Measurements from ENCODE around the gene FTO.
A peak's percentile ranks its signal among the peaks of the same experiment; 100 is the strongest.

The FTO gene

DNA sequence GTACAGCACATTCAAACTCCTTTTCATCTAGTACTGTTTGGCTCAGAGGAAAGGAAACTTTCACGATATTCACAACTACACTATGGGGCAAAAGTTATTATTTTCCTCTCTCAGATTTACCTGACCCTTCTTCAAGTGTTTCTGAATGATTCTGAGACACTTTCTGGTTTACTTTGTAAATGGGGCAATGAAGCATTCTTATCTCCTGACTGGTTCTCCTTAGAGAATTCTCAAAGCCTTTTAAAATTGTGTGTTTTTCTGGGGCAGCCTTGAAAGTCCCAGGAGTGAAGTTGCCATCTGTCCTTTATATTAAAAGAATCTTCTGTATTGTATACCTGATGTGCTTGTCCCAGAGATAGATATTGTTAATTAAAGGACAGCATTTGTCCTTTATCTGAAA is 264.9 kb downstream of the FTO start:
- DNase-seq = no peak

DNA sequence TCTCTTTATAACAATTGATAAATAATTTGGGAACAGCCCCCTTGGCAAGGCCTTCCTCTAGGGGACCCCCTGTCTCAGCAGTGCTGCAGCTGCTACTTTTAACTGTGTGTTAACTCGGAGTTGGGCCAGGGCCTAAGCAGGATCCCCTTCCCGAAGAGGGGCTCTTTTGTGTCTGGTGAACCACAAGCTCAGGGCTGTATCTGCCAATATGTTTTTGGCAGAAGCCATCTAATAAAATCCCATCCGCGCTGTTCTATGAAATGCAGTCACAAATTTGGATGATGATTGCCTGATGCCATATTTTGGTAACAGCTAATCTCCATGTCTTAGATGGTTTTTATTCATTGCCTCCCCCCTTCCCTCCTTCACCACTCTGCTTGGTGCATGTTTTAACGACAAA is 267.7 kb downstream of the FTO start:
- DNase-seq = no peak

DNA sequence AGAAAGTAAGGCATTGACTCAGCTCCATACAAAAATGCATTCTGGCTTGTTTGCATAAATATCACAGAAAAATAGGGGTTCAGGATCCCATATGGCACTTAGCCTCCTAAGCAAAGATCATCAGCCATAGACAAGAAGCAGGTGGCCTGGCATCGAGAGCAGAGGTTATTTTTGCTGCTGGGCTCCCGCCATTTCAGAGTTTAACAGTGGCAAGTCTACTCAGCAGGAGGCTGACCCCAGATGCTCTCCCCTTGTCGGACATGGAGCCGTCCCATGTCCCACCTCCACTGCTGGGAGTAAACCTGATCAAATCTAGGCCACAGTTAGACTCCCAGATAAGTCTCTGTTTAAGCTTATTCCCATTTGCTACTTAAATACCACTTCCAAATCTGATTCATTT is 269.1 kb downstream of the FTO start:
- no peak for DNase-seq

DNA sequence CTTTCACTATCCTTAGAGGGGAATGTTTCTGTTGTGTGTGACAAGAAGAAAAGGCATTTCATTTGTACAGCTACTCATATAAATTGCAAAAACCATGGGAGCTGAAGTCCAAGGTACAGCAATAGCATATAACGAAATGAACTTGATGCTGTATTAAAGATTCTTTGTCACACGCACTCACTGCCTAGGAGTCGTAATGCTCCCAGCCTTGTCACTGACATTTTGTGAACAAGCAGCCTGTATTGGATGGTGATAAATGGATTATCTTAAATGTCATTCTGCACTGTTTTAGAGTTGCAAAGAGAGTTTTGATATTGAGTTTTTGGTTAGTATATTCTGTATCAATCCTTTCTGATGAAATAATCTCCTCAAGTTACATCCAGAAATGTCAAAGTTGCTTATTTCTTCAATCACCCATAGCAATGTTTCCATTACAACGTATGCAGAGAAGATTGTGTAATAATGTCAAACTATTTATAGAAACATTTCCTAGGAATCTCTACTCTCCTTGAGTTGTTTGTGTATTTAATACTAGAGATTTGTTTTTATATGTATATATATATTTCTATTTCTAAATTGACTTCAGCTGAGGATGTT is 270.6 kb downstream of the FTO start:
- no peak for DNase-seq

DNA sequence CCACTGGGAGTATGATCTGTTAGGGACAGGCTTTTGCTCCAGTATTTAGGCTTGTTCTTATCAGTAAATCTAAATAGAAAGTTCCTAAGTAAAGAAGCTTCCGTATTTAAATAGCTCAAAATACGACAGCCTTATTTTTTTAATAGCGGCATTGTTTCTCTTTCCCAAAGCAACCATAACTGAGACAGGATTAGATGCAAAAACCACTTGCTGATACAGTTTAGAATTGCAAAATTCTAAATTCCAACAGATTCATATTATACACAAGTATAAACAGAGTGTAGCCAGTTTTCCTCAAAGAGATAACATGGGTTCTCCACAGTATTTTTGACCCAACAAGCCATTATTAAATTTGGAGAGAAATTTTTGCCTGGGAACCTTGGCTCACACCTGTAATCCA is 276.7 kb downstream of the FTO start:
- no peak for DNase-seq

DNA sequence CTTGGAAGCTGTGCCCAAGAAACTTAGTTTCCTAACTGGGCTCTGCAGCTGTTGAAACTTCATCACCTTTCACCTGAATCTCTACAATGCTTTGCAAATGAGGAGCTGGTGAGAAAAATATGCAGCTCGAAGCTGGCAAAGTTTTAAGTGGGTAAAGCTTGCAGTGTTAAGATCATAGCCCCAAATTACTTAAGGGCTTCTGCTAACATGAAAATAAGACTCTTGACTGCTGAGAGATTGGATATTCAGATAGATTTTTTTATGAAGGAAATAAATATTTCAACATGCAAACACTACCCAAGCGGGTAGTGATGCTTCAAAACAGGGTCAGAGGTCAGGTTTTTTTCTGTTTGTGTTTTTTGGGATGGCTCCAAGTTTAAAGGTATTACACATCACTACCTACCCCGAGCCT is 278.7 kb downstream of the FTO start:
- no peak for DNase-seq

DNA sequence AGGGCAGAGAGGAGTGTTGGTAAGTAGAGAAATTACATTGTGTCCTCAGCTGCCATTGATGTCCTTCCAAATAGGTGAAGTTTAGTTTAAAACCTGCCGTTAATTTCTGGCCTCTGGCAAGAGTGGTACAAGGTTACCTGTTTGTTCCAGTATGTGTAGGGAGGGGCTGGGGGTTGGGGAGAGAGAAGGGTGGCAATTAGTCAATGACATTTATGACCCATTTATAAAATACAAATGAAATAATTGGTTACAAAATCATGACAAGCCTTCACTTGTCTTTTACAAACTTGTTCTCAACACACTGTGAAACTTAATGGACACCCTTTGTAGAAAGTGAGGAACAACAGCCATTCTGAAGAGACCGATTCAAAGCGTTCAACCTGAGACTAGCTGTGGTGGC is 281.0 kb downstream of the FTO start:
- DNase-seq = no peak

DNA sequence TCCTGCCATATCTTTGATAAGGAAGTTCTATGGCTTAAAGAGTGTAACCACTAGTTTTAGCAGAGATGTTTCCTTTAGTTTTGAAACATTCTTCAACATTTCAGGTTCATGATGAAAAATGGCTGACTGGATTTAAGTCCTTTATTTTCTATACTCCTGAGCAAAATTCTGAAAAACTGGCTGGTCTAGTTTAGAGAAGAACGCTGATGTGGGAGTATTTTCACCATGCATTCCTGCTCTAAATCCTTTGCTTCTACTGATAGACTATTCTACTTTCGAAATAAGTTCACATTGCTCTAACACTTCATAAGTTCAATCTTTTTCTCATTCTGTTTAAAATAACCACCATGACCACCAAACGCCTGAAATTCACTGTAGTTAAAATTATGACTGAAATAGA is 281.9 kb downstream of the FTO start:
- DNase-seq = no peak

DNA sequence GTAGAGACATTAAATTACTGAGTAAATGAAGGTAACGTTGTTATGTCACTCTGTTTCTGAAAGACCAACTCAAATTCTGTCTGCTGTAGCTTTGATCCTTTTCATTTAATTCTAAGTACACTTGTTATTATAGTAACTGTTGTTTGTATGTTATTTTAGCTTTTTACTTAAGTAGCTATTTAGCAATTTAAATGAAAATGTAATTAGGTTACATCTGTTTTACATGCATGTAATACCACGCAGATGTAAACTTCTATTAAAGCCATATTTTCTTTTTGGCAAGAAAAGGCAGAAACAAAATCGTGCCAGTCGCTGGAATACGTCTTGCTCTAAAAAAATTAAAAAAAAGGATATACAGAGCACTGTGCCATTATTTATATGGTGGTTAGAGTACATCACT is 282.8 kb downstream of the FTO start:
- no peak for DNase-seq

DNA sequence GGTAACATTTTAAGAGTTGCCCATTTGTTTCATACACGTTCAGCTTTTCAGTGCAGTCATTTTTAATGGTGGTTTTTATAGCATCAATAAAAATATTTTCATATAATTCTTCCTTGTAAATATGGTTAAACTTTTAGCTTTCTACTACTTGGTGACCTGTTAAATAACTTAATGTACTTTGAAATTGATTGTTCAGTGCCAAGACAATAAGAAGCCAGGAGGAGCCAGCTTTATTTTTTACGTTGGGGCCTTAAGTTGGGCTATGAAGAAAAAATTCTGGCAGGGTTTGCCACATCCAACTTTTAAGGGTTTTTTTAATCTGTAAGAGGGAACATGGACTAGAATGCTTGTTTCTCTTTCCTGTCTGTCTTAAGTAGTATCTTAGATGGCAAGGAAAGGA is 284.2 kb downstream of the FTO start:
- no peak for DNase-seq

DNA sequence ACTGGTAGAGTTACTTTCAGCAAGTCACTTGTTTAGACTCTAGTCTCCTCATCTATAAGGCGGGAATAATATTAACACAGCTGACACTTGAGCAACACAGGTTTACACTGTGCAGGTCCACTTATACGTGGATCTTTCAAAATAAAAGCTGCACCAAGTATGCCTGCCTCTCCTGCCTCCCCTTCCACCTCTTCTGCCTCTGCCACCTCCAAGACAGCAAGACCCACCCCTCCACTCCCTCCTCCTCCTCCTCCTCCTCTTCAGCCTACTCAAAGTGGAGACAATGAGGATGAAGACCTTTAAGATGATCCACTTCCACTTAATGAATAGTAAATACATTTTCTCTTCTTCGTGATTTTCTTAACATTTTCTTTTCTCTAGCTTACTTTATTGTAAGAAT is 285.6 kb downstream of the FTO start:
- DNase-seq = no peak

DNA sequence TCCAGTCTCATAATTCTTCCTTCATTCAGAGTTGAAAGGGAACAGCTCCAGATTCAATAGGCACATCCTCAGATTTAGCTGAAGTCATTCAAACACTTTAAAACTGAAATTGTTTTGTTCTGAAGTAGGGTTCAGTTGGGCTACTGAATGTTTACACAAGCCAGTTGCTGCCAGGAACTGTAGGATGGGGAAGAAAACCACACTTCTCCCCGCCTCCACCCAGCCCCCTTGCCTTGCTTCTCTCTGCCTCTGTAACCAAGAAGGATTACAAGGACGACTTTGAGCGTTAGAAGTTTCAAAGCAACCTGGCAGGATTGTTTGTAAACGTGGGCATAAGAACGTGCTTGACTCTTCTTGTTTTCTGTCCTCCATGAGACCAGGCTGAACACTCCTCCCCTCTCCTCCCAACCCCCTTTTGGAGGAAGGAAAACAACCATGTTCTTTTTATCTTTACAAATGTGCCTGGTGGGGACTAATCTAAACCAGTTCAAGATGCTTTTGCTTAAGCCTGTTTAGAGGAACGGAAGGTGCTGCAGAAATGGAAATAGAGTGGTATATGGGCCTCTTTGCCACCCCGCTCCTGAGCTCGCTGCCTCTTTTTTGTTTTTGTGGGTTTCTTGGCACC is 287.9 kb downstream of the FTO start:
- DNase-seq = peak; percentile 29 to 61

DNA sequence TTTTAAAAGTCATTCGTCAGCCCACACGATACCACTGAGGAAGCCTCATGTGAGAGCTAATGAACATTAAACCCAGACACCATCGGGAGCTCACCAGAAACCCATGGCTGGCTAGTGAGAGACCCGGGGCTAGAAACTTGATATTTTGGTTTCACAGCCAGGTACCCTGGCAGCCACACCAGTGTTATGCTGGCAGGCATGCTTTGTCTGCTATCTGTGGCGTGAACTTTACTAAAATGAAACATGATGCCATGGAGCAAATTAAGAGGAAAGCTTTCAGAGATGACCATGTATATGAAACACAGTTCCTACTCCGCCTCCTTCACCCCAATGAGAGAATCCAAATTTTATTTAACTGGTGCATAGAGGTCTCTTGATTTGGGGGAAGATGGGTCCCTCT is 291.4 kb downstream of the FTO start:
- no peak for DNase-seq

DNA sequence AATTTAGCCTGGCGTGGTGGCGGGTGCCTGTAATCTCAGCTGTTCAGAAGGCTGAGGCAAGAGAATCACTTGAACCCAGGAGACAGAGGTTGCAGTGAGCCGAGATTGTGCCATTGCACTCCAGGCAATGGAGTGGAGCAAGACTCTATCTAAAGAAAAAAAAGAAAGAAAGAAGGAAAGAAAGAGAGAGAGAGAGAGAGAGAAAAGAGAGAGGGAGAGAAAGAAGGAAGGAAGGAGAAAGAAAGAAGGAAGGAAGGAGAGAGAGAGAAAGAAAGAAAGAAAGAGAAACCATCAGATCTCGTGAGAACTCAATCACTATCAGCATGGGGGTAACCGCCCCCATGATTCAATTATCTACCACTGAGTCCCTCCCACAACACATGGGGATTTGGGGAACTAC is 293.0 kb downstream of the FTO start:
- no peak for DNase-seq

DNA sequence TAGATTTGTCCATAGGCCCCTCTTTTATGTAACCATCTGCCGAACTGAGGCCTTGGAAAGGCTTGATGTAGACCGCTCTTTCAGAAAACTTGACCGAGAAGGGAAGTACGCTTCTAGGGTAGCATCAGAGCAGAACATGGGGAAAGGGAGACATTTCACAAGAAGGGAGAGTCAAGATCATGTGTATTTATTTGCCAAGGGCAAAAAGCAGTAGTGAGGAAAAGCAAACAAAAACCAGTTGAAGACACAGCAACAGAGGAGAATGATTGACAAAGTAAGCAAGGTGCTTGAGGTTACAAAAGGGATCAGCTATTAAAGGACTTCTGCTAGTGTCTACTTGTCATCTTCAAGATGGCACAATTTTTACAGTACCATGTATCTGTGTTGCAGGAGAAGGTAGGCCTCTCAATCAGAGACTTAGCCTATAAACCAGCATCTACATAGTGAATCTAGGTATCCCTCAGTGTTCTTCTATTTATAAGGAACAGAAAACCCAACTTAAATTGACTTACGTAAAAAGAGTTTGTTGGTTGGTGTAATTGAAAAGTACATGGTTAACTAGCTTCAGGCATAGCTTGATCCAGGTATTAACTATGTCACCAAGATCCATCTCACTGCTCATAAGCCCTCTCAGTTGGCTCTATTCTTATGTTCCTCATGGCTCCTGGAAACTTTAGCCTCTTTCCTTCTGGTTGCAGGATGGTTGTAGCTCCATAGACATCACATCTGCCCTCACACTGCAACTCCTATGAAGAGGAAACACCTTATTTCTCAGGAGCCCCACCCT is 294.3 kb downstream of the FTO start:
- DNase-seq = peak; percentile 54 to 61

DNA sequence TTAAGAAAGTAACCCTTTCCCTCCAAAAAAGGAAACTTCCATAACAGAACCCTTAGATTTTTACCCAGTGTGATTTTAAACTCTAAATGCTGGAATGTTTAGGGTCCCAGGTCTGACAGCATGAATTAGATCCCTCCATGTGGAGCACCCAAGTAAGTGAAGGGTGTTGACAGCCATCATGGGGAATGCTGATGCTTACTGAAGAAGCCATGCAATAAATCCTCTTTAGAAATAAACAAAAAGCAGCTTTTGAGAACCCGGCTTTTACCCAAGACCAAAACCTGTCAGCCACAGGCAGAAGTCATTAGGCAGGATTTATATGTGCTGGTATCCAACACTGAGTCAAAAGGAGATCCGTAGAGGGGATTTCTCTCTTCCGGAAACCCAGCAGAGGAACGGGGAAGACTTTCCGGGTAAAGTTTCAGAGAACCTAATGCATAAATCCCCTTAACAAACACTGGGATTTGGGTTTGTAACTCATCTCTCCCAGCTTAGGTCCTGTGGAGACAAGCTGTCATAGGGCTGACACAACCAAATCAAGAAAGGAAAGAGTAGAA is 295.1 kb downstream of the FTO start:
- DNase-seq = no peak

DNA sequence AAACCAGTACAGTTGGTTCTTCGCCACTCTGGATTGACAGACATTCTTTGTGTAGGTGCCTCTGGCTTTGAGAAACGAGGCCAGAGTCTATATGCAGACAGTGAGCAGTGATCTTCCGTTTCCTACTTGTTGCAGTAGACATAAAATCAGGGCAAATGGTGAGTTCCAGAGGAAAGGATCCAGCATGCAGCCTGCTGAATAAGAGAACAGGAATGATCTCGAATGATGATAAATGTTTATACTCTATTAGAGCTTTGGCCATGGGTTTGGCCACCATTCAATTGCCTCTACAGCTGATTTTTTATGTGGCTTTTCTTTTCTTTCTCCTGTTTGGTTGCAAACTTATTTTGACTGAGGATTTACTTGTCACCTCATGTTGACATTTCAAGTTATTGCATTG is 295.9 kb downstream of the FTO start:
- no peak for DNase-seq

DNA sequence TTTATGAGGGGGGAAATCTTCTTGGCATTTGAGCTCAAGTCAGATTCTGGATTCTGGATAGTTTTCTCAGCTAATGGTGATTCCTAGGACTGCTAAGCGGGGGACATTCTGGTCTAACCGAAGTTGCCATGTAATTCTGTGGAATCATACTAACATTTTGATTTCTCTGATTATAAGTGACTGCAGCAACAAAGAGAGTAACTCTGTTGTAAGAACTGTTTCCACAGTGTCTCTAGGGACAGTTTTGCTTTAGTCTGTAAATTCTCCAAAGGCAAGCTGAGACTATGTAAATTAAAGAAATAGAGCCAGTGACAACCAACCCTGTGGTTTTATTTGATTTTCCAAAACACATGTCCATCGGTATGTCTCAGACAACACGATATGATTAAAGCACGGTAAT is 296.4 kb downstream of the FTO start:
- no peak for DNase-seq

DNA sequence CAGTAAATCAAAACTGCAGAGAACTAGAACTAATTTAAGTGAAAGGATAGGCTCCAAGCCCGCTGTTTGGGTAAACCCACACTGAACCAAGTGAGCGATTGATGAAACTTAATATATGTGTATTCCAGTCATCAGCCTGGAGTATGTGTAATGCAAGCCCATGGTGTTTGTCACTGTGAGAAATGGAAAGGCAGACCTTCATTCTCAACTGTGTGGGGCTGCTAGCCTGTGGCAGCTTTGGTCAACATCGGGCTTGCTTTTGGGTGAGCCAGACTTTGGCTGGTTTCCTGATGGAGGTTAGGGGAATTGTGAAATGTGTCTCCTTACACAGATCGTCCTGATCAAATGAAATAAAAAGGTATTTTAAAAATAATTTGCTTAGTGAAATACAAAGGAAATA is 302.7 kb downstream of the FTO start:
- no peak for DNase-seq

DNA sequence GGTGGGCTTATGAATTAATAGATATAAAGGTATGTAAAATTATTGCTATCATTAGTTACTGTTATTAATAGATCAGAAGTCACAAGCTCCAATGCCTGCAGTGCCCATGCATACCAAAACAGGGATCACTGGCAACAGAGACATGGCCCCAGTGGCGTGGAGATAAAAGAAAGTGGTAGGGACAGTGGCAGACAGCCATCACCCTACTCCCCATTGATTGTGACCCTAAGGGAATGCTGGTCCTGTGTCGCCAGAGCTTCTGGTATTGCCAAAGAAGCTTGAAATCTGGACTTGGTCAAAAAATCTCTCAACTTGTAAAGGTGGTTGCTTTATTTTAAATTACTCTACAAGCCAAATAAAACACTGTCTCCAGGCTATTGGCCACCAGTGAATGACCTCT is 303.5 kb downstream of the FTO start:
- no peak for DNase-seq

DNA sequence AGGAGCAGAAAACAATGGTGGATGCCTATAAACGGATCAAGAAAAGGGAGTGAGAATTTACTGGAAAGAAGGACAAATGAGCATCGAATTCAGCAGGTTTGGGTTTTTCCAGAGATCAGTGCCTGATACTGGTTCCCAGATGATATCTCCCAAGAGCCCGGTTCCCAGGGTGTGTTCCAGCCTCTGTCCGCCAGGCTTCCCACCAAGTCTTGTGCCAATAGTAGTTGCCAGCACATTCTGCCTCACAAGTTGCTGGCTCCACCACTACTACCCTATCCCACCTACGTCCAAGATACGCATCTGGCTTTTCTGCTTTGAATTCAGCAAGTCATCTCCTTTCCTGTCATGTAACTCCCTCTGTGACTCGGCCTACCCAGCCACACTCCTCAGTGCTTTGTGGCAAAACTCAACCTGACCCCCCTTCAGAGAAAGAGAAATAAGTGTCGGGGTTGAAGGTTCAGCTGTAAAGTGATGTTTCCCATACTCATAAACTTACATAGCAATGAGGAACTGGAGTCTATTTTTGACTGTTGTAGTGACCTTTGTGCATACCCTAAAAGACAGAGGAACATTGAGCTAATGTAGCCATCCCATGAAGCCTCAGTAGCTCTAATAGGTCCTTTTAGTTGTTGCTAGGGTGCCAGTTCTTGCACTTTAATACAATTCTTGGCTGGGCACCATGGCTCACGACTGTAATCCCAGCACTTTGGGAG is 305.7 kb downstream of the FTO start:
- DNase-seq = no peak

DNA sequence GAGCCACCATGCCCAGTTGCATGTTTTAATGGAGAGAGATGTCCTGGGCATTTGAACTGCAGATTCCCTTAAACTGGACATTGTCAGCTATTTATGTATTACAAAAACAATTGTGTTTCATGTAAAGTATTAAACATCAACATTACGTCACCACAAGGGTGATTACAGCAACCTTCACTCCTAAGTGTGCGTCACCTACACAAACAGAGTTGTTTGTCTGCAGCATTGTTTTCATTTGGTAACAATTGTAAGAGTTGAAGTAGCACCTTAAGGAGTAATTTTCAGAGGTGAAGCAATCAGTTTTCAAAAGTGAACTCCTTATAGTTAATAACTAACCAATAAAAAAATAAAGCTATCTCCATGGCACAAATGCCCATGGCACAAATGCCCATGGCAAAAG is 311.2 kb downstream of the FTO start:
- no peak for DNase-seq

DNA sequence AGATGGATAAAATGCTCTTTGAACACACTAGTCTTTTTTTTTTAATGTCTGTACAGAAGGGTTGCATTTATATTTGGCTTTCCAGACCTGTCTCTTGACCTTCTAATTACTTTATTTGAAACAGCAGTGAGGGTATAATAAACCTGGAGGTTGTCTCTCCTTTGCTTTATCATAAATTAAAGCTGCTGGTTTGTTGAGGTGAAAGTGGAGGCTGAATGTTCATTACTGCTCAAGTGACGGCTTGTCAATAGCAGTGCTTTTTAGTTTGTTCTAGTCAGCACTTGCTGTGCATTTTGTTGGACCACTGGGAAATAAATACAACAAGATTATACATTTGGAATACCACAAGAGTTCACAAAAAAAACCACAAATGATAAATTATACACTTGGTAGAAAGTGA is 318.4 kb downstream of the FTO start:
- DNase-seq = no peak
